Sigmoid colon (tissue), 4 donors: ENCODE data around the gene SLC25A44.

Experiments used
- POLR2A ChIP-seq, 2 donors: fragments of 450-650 bp; IDR thresholded peaks; one replicate each; pipeline ENCODE4 v1.6.1; 2016; ENCODE audit warnings: antibody characterized with exemption in 2 of 2, mild to moderate bottlenecking in 2 of 2, moderate library complexity in 2 of 2
- POLR2AphosphoS5 ChIP-seq, 4 donors: sonication (generic); formaldehyde crosslinking; IDR thresholded peaks; one replicate each; pipeline ENCODE4 v1.6.1; 2017; ENCODE audit warnings: antibody characterized with exemption in 4 of 4
- TF ChIP-seq, protein P1 (sequence below), 4 experiments: fragments of 450-650 bp in 3 of 4; fragments of 200-600 bp in 1 of 4; IDR thresholded peaks; one replicate each; pipeline ENCODE4 v1.5.1; 2016 to 2019; ENCODE audit warnings: antibody characterized with exemption in 4 of 4, mild to moderate bottlenecking in 3 of 4, moderate library complexity in 2 of 4

DNA sequence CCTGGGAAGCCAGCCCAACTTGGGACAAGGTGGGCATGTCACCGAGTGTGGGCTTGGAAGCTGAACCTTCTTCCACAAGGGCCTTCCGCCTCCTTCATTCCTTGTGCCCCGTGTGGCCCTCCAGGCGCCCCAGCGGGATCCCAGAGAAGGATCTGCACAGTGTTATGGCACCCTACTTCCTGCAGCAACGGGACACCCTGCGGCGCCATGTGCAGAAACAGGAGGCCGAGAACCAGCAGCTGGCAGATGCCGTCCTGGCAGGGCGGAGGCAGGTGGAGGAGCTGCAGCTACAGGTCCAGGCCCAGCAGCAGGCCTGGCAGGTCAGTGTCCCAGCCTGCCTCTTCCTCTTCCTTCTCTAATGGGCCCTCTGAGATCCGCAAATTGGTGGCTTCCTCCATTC is 42.3 kb downstream of the SLC25A44 start:
- TF ChIP-seq, protein P1, sequence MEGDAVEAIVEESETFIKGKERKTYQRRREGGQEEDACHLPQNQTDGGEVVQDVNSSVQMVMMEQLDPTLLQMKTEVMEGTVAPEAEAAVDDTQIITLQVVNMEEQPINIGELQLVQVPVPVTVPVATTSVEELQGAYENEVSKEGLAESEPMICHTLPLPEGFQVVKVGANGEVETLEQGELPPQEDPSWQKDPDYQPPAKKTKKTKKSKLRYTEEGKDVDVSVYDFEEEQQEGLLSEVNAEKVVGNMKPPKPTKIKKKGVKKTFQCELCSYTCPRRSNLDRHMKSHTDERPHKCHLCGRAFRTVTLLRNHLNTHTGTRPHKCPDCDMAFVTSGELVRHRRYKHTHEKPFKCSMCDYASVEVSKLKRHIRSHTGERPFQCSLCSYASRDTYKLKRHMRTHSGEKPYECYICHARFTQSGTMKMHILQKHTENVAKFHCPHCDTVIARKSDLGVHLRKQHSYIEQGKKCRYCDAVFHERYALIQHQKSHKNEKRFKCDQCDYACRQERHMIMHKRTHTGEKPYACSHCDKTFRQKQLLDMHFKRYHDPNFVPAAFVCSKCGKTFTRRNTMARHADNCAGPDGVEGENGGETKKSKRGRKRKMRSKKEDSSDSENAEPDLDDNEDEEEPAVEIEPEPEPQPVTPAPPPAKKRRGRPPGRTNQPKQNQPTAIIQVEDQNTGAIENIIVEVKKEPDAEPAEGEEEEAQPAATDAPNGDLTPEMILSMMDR (IDR thresholded peaks at IDR 0.05) = no peak
- no peak for TF ChIP-seq POLR2AphosphoS5 (IDR thresholded peaks at IDR 0.05)
- no peak for TF ChIP-seq POLR2A (IDR thresholded peaks at IDR 0.05)
